GM18502 (cell line): ENCODE data around the gene BBS12.
"Not testable (repeated sequence)": the region's sequence is repeated elsewhere in the genome, so short reads cannot be mapped to it uniquely, and the experiment has no call there.

Experiments used
- ATAC-seq: cut with Tn5 transposase; IDR thresholded peaks from one replicate; pipeline ENCODE4 v1.9.1; 2021; ENCODE audit warnings: mild to moderate bottlenecking; ENCODE audit not compliant: unreplicated experiment, poor library complexity

BBS12 gene

DNA sequence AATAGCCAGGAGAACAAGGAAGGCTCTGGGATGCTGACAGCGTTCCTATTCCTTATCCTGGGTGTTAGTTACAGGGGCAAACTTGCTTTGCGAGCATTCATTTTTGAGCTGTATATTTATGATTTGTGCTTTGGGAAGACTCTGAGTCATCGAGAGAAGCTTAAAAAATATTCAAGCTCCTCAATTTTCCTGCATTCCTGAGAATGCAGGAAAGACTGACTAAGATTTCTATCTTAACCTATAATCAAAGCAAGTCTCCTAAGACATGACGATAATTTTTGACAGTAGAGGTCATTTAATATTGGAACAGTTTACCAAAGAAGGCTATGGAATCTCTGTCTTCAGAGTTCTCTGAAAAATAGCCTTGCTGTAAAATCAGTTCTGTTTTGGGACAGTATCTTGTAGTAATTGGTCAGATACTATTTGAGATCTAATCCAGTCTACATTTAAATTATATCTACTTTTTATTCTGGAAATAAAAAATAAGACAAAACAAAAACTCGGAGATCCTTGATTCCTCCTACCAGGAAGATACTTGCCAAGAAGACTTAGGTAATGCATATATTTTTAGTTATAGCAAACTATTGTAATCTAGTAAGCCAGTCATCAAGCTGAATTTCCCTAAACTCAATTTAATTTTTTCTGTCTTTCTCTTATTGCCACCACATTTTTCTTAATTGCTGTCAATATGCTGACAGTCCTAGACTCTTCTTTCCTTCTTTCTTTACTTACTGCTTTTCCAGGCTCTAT lies 31.7 kb downstream of the BBS12 start:
- ATAC-seq, result no peak

DNA sequence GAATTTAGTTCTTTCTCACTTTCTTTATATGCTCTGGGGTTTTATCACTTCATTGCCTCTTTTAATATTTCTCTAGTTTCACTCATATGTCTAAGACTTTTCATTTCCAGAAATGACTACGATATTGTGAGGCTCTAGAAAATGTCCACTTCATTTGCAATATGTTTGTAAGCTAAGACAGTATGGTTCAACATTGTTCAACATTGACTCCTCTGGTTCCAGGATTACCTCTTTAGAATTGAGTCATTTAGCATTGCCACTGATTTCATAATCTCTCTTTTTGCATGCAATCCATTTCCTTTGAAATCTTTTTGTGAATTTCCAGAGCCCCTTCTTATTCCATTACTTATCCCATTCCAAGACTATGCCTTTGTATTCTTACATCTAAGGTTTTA lies 32.3 kb downstream of the BBS12 start:
- peak; percentile 87 for ATAC-seq

DNA sequence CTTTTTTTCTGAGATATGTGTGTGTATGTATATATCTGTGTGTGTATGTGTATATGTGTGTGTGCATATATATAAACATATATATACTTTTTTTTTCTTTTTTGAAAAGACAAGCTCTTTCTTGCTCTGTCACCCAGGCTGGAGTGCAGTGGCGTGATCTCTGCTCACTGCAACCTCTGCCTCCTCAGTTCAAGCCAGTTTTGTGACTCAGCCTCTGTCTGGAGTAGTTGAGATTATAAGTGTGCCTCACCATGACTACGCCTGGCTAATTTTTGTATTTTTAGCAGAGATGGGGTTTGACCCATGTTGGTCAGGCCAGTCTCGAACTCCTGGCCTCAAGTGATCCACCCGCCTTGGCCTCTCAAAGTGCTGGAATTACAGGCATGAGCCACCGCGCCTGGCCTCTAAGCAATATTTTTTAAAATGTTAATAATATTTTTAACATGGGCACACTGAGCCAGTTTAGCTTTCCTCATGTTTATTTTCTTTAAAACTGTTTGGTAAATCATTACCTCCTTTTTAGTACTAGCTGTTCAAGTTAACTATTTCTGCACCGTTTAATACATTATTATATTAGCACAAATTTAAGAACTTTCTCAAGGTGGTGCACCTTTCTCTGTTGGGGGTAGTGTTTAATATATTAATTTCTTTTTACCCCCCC lies 33.3 kb downstream of the BBS12 start:
- no peak for ATAC-seq

DNA sequence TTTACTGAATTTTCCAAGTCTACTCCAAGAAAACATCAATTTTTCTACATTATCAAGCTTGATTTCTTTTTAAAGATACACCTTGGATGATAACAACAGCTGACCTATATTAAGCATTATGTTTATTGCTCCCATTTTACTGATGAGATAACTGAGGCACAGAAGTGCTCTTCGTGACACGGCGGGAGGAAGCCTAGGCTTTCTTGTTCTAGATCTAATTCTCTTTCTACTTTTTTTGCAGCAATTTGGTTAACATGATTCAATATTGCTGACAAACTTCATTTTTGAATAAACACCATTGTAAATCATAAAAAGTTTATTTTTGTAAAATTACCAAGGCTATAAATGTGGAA lies 33.8 kb downstream of the BBS12 start:
- ATAC-seq, result no peak

DNA sequence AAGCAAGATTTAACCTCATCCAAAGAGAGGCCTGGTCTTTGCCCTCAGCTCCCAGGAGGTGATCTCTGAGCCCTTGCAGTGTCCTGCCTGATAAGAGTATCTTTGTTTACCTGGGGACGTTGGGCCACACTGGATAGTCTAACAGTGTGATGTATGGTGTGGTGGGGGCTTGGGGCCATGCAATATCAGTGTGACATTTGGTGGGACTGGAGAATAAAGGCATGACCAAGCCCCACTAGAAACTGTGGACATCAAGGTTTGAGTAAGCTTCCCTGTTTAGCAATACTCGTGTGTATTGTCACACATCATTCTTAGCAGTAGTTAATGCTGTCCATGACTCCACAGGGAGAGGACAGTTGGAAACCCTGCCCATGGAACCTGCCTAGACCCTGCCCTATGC lies 34.4 kb downstream of the BBS12 start:
- ATAC-seq, result no peak

DNA sequence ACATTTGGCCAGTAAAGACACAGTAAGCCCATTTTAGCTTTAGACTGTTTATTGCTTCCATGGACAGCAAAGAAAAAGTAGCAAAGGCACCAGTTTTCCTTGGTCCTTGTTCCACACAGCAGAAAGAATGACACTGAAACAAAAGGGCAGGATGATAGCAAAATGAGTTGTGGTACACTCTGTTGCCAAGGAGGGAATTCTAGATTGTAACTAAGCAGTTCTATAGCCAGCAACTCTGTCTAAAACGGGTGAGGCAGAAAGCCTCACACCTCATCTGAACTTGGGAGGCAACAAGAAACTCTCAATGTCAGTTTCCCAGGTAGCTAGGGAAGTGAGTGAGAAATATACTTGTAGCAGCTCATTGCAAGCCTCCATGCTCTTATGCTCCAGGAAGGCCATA lies 39.2 kb downstream of the BBS12 start:
- no peak for ATAC-seq

DNA sequence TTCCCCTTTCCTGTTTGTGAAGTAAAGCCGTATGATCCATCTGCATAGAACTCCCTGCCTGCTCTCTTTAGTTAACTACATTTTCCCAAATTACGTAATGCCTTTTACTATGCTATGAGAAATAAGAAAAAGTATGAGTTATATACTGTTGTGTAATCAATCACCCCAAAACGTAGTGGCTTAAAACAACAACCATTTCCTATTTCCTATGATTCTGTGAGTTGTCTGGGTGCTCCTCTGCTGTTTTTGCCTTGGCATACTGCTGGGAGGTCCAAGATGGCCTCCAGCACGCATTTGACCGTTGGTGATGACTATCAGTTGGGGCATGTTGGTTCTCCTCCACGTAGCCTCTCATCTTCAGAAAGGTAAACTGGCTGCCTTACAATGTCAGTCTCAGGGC lies 39.8 kb downstream of the BBS12 start:
- ATAC-seq, result no peak

DNA sequence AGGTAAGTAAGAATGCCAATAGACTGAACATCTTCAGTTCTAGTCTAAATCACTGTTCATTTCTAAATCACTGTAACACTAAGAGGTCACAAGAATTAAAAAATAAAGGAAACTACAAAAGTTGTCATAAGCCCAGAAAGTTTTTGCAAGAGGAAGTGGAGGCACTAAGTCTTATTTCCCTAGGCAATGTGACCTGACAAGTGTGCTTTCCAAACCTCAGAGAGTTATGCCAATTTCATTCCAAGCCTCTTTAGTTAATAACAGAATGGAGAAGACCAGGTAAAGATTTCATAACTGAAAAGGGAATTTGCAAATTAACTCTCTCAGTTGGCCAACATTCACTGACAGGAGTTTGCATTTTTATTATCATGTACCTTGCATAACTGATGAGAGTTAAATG lies 40.5 kb downstream of the BBS12 start:
- ATAC-seq, result no peak

DNA sequence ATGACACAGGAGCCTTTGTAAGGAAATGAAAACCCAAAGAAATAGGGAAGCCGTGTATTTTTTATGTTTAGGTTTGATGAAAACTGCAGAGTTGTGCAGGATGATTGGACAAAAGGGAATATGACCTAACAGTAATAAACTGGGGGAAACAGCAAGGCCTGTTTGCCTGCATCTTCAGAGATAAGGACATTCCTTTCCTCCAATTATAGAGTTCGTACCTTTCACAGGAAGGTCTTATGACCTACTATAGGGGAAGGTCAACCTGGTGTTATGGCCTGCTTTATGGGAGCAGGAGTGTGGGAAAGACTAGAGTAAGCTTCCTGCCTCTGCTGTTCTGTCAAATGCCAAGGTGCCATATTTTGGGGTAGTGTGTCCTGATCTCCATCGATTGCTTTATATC lies 42.5 kb downstream of the BBS12 start:
- ATAC-seq, result no peak

DNA sequence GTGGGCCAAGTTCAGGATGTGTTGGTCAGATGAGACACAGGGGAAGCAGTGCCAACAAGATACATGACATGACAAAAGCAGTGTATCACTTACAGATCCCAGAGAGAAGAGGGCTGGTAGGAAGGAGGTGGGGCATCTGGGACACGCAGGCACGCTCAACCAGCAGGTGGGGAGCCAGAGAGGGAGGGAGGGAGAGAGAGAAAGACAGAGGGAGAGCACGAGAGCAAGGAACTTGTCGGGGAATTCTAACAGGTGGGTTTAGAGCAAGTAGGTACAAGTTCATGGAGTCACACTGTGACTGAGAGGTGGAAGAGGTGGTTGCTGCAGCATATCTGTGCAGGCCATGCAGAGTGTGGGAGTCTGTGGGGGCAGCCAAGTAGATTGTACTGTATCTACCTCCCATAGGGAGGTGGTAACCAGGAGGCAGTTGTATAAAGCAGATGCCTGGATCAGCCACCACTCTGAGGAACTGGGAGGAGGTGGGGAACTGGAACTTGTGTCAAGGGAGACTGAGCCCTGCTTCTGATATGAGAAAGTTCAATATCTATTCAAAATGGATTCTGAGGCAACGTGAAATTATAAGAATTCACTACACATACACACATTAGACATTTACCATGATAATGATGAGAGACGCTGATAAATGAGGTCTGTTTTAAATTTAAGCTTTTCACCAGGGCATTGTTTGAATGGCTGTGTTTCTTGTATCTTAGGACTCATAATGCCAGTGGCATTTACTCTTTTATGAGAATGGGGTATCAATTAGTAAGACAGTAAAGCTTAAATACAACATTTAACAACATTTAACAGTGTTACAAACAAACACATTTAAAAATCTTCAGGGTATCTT lies 43.7 kb downstream of the BBS12 start:
- no peak for ATAC-seq

DNA sequence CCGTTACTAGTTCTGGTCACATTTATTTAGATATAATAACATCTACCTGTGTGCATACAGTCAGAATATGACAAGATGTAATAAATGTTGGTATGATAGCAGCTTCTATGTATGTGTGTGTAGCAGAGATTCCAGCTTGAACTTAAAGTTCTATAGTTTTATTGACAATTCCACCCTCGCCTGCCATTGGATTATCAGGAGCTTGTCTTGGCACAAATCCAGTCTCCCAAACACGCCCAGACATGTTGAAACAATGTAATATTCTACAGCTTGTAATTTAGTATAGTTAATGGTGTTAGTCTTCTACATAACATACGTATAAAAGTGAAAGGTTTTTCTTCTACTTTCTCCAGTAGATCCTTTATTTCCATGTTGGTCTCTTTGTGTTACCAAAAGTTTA lies 44.4 kb downstream of the BBS12 start:
- no peak for ATAC-seq

DNA sequence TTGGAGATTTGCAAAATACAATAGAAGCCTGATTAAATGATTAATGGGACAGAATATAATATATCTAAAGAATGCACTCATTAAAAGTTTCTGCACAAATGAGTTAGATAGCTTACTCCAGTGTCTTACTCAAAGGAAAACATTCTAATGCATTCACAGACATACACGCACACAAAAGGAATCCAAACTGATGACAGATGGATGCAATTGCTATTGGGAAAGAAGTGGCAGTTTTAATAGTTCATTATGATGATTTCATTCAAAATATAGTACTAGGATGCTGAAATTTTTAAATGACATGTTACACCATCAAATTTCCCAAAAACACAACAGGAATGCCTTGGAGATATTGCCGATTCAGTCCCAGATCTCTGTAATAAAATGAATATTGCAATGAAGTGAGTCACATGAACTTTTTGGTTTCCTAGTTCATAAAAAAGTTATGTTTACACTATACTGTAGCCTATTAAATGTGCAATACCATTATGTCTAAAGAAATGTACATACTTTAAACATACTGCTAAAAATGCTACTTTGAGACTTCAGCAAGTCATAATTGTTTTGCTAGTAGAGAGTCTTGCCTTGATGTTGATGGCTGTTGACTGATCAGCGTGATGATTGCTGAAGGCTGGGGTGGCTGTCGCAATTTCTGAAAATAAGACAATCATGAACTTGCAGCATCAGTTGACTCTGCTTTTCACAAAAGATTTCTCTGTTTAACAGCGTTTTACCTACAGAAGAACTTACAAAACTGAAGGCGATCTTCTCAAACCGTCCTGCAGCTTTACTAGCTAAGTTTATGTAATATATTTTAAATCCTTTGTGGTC lies 45.6 kb downstream of the BBS12 start:
- no peak for ATAC-seq

DNA sequence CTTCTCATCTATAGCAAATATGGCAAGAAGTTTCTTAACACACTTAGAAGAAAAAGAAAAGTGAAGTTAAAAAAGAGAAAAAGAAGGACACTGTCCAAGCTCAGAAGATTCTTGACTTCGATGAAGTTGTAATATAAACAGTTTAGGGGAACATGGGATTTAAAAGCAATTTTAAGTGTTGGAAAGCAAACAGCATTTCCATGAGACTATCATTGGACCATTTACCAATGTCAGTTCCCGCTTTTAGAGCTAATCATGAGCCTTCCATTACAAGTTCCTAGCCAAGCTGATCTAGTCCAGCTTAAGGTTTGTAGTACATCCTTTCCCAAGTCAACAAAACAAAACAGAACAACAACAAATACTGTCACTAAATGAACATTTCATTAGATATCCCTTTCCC lies 49.0 kb downstream of the BBS12 start:
- no peak for ATAC-seq

DNA sequence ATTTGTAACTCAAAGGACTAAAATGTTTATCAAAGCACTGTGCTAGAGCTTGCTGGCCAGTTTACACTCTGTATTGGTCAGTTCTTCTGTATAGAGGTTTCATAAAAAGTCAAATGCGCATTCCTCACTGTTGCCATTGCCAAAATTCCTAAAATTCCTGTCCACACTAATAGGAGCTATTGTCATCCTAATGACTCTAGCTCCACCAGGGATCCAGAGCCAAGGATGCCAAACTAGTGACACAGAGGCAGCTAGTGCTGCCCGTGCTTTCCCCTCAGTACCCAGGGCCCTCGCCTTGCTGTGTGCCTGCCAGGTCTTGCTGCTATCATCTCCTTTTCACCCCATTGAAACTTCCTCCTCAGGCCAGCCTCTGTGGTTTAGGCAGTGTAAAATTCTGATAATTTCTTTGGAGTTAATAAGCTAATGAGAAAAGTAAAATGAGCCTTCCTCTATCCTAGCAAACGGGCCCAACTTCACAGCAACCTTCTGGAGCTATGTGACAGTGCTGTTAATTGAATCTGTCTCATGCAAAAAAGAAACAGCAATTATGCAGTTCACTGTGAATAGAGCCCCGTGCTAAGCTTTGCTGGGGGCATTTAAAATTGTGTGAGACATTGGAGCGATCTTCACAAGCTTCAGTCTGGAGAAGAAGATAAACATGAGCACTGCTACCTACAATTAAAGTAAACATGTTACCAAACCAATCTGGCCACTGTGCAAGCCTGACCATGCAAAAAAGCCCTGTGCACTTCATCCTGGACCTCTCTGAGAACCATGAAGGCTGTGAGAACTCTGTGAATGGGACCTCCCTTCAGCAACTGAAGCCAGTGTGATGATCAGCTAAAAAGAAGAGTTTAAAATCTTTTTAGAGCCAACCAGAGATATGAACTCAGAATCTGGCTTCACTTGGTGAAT lies 51.1 kb downstream of the BBS12 start:
- no peak for ATAC-seq

DNA sequence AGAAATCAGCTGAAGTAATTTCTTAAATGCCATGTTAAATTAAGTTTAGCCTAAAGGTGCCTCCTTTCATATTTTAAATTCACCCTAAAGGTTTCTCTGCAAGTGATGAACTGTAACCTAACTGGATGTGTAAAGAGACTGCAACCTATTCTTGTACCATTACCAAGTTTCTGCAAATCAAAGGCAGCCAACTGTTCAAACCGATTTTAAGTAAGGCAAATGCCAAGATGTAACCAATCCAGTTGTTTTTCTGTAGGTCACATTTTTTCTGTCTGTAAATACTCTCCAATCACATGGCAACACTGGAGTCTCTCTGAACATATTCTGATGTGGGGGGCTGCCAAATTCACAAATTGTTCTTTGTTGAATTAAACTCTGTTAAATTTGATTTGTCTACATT lies 51.8 kb downstream of the BBS12 start:
- no peak for ATAC-seq

DNA sequence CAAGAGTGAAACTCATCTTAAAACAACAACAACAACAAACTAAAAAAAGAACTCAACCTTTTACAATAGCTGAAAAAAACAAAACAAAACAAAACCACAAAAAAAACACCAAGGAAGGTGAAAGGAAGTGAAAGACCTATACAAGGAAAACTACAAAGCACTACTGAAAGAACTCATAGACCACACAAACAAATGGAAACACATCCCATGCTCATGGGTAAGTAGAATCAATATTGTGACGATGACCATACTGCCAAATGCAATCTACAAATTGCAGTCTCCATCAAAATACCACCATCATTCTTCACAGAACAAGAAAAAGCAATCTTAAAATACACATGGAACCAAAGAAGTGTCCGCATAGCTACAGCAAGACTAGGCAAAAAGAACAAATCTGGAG lies 52.6 kb downstream of the BBS12 start:
- ATAC-seq, result no peak

DNA sequence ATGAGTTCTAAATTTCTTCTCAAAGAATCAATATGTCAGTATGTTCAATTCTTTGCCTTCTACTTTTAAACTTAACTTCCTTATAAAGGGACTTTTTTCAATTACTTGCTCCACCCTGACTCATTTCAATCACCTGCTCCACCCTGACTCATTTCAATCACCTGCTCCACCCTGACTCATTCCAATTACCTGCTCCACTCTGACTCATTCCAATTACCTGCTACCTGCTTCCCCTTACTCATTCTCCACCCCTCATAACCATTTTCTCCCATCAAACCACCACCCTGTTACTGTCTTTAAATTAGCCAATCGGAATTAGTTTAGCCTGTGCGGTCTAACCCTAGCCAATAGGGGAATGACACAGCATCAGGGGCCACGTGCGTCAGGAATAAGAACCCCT lies 53.8 kb downstream of the BBS12 start:
- ATAC-seq, result peak; percentile 66

DNA sequence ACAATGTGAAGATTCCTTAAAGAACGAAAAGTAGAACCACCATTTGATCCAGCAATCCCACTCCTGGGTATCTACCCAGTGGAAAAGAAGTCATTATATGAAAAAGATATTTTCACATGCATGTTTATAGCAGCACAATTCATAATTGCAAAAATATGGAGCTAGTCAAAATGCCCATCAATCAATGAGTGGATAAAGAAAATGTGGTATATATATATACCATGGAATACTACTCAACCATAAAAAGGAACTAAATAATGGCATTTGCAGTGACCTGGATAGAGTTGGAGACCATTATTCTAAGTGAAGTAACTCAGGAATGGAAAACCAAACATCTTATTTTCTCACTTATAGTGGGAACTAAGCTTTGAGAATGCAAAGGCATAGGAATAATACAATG lies 54.4 kb downstream of the BBS12 start:
- ATAC-seq, result not testable (repeated sequence)

DNA sequence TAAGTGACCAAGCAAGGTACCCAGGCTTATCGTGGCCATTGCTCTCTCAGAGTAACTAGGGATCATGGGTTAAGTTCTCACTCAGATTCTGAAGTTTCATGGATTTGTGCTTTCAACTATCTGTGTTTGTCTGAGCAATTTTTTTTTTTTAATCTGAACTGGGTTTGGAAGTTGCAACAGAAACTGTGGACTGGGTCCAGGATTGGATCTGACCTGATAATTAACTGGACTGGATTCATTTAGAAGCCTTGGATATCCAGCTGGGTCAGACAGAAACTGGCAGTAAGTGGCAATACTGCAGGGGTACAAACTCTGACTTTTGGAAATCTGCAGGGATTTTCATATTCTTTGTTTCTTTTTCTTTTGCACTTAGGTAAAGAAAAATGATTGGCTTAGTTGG lies 55.4 kb downstream of the BBS12 start:
- no peak for ATAC-seq

DNA sequence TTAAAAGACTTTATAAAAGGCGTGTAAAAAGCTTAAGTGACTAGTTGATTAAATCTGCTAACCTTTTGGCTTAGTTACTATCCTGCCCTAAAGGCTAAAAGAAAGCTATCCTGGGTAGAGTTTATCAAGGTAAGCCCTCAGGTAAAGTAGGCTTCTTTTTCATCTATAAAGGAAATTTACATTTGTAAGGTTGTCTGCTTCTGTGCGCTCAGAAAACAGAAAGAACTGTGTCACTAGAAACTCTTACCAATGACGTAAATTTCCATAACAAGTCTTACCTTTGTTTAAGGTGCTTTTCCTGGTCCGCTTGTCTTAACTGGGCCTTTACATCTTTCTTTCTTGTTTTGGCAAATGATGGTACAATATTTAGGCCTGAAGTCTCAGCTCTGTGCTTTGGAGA lies 56.4 kb downstream of the BBS12 start:
- no peak for ATAC-seq
